GM19035 (cell line): ENCODE data around the gene BUD31.

Experiments
- ATAC-seq: cut with Tn5 transposase; IDR thresholded peaks from one replicate; pipeline ENCODE4 v1.9.1; 2021; ENCODE audit not compliant: unreplicated experiment

The BUD31 gene

GRCh38 chr7:99461221-99461620 lies 52.5 kb downstream of the BUD31 start:
- ATAC-seq, result no peak

GRCh38 chr7:99465421-99465768 lies 56.6 kb downstream of the BUD31 start:
- ATAC-seq, result no peak

- no peak for ATAC-seq
Measured at GRCh38 chr7:99468336-99468918, 59.7 kb downstream of the BUD31 start.
